ENCODE measurements around the gene OR10G2.
"Not testable (repeated sequence)": the region's sequence is repeated elsewhere in the genome, so short reads cannot be mapped to it uniquely, and the experiment has no call there.

OR10G2 gene

GRCh38 chr14:21634840-21635239 is at the start of gene OR10G2:
Gene OR10G2 (minus strand): TSS chr14:21634940. CDS start chr14:21634842, 98 bp downstream.
- DNase-seq: no peak

- DNase-seq: no peak
These were observed 45.3 kb upstream of the OR10G2 start for GRCh38 chr14:21680072-21680471.

- DNase-seq: no peak
These were observed 40.8 kb upstream of the OR10G2 start for GRCh38 chr14:21675566-21675965.

- no peak for DNase-seq
These were observed 39.0 kb upstream of the OR10G2 start, which contains the start of gene OR4E1 for GRCh38 chr14:21673718-21674117. Gene OR4E1 (minus strand): TSS chr14:21673818. CDS start chr14:21670935, 2,883 bp downstream.

GRCh38 chr14:21672116-21672515 is 37.4 kb upstream of the OR10G2 start:
- DNase-seq: no peak

- no peak for DNase-seq
These were observed 36.6 kb upstream of the OR10G2 start for GRCh38 chr14:21671371-21671770.

GRCh38 chr14:21669284-21669683 is 34.5 kb upstream of the OR10G2 start:
- no peak for DNase-seq

- no peak for DNase-seq
These were observed 33.6 kb upstream of the OR10G2 start for GRCh38 chr14:21668377-21668776.

GRCh38 chr14:21656980-21657379 is 22.2 kb upstream of the OR10G2 start:
- DNase-seq: no peak

GRCh38 chr14:21654215-21654614 is 19.5 kb upstream of the OR10G2 start:
- DNase-seq: no peak

- DNase-seq: no peak
These were observed 18.7 kb upstream of the OR10G2 start, which contains the start of gene OR4E2 for GRCh38 chr14:21653331-21653885. Gene OR4E2 (plus strand): TSS chr14:21653835. CDS start chr14:21665083, 11,248 bp downstream.

- DNase-seq: no peak
These were observed 17.6 kb upstream of the OR10G2 start for GRCh38 chr14:21652209-21652808.

GRCh38 chr14:21647380-21647779 is 12.6 kb upstream of the OR10G2 start:
- DNase-seq: no peak

GRCh38 chr14:21643407-21643806 is 8.7 kb upstream of the OR10G2 start:
- DNase-seq: no peak

GRCh38 chr14:21642683-21643082 is 7.9 kb upstream of the OR10G2 start:
- no peak for DNase-seq

- no peak for DNase-seq
These were observed 3.7 kb downstream of the OR10G2 start for GRCh38 chr14:21631084-21631483.

GRCh38 chr14:21630503-21630902 is 4.2 kb downstream of the OR10G2 start:
- DNase-seq: not testable (repeated sequence)

GRCh38 chr14:21626491-21627230 is 8.1 kb downstream of the OR10G2 start:
- DNase-seq: no peak

GRCh38 chr14:21617614-21618013 is 17.1 kb downstream of the OR10G2 start:
- no peak for DNase-seq

- DNase-seq: no peak
These were observed 20.5 kb downstream of the OR10G2 start for GRCh38 chr14:21614240-21614639.

GRCh38 chr14:21612324-21612723 is 22.4 kb downstream of the OR10G2 start:
- DNase-seq: no peak

GRCh38 chr14:21602181-21602580 is 32.6 kb downstream of the OR10G2 start:
- DNase-seq: not testable (repeated sequence)

GRCh38 chr14:21589317-21589716 is 45.4 kb downstream of the OR10G2 start:
- no peak for DNase-seq
